A673 (cell line): ENCODE measurements around the gene ENTPD7.

Source experiments
- CTCF ChIP-seq: fragments of 300-800, 200-600 bp; sonication (generic); conservative IDR thresholded peaks from 2 replicates; pipeline ENCODE4 v1.5.1; 2017; ENCODE audit warnings: low read depth, mild to moderate bottlenecking, antibody characterized with exemption, low read length, moderate library complexity, mixed read lengths
- EZH2 ChIP-seq: fragments of 200-600 bp; sonication (generic); IDR thresholded peaks from 2 replicates; pipeline ENCODE4 v1.6.1; 2017; ENCODE audit warnings: borderline replicate concordance, low read depth, mild to moderate bottlenecking, mixed read lengths, antibody characterized with exemption, low read length; ENCODE audit not compliant: poor library complexity, severe bottlenecking

- TF ChIP-seq EZH2 (no peak), CTCF (no peak)
These were observed 49.2 kb downstream of the ENTPD7 start for GRCh38 chr10:99708428-99709012.
